GM12873 (cell line): ENCODE data around the gene CUL9.

ENCODE experiments used
- TF ChIP-seq, protein P1 (sequence below): IDR thresholded peaks from 2 replicates; pipeline ENCODE4 v1.5.1; 2012; ENCODE audit warnings: low read depth, mild to moderate bottlenecking, moderate library complexity, low read length, control low read depth; ENCODE audit not compliant: insufficient read depth; ENCODE audit errors: missing control alignments

CUL9 gene

DNA sequence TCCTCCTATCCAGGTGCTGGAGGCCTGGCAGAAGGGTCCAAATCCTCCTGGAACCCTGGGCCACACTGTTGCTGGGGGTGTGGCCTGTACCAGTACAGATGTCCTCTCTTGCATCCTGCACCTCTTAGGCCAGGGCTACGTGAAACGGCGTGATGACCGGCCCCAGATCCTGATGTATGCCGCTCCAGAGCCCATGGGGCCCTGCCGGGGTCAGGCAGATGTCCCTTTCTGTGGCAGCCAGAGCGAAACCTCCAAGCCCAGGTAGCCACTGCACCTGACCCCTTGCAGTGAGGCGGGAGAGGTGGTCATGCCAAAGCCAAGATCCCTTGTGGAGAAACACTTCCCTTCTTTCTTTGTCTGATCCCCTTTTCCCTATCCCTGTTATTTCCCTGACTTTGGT, 33.1 kb downstream of the CUL9 start:
- TF ChIP-seq, protein P1, sequence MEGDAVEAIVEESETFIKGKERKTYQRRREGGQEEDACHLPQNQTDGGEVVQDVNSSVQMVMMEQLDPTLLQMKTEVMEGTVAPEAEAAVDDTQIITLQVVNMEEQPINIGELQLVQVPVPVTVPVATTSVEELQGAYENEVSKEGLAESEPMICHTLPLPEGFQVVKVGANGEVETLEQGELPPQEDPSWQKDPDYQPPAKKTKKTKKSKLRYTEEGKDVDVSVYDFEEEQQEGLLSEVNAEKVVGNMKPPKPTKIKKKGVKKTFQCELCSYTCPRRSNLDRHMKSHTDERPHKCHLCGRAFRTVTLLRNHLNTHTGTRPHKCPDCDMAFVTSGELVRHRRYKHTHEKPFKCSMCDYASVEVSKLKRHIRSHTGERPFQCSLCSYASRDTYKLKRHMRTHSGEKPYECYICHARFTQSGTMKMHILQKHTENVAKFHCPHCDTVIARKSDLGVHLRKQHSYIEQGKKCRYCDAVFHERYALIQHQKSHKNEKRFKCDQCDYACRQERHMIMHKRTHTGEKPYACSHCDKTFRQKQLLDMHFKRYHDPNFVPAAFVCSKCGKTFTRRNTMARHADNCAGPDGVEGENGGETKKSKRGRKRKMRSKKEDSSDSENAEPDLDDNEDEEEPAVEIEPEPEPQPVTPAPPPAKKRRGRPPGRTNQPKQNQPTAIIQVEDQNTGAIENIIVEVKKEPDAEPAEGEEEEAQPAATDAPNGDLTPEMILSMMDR = no peak

DNA sequence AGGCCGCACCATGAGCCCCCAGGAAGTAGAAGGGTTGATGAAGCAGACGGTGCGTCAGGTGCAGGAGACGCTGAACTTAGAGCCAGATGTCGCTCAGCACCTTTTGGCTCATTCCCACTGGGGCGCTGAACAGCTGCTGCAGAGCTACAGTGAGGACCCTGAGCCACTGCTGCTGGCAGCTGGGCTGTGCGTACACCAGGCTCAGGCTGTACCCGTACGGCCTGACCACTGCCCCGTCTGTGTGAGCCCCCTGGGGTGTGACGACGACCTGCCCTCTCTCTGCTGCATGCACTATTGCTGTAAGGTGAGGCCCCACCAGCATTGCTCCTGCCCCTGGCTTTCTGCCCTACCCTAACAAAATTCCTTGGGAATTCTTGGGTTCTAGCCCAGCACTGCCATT, 34.2 kb downstream of the CUL9 start:
- TF ChIP-seq, protein P1 = no peak

DNA sequence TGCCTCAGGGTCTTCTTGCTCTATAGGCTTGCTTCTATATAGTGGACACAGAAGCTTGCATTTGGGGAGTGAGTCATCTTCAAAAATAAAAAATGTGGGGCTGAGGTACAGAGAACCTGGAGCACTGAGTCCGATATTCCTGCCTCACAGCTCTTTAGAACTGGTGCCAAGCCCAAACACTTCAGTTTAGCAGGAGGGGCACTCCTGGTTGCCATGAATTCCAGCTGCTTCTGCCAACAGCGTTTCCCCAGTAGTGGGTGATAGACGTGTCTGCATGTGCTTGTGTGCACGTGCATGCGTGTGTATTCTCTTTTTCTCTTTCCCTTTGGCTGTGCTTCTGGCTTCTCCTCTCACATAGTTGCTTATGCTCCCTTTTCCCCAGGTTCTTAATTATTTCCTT, 35.4 kb downstream of the CUL9 start:
- TF ChIP-seq, protein P1 = no peak

DNA sequence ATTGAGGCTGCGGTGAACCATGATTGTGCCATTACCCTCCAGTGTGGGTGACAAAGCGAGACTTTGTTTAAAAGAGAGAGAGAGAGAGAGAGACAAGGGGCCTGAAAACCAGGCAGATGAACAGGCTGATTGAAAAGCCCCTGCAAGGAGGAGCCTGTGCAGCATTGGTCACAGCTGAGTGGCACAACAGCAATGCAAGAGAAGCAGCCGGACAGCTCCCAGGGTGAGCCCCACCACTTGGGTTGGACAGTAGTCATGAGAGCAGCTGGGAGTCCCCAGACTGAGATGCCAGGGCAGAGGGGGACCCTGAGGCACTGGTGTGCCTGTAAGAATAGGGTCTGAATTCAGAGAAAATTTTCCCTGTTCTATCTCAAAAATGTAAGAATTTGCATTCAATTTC, 37.1 kb downstream of the CUL9 start:
- TF ChIP-seq, protein P1 = no peak

DNA sequence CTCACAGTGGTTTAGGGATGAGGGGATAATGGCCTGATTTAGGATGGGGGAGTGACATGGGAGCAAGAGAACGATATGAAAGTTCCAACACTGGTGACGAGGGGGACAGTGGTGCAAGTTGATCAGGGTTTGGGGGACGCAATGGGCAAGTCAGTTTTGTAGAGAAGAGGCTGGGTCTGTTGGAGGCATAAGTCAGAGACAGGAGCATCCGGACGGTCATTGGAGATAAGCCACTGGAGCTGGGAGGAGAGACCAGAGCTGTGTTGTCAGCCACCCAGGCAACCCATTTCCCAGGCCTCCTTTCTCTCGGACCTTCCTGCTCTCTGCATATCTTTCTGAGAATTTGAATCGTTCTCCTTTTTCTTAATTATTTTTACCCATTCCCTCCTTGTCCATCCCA, 37.8 kb downstream of the CUL9 start:
- TF ChIP-seq, protein P1 = no peak

DNA sequence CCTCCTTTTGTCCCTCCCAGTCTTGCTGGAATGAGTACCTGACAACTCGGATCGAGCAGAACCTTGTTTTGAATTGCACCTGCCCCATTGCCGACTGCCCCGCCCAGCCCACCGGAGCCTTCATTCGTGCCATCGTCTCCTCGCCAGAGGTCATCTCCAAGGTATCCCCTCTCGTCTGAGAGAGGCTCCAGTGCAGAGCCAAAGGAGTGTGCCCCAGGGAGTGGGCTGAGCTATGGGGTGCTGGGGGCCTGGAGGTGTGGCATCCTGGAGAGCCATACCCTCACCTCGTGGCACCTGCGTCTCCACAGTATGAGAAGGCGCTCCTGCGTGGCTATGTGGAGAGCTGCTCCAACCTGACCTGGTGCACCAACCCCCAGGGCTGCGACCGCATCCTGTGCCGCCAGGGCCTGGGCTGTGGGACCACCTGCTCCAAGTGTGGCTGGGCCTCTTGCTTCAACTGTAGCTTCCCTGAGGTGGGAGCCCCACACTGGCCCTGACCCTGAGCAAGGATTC, 38.5 kb downstream of the CUL9 start:
- TF ChIP-seq, protein P1 = no peak

DNA sequence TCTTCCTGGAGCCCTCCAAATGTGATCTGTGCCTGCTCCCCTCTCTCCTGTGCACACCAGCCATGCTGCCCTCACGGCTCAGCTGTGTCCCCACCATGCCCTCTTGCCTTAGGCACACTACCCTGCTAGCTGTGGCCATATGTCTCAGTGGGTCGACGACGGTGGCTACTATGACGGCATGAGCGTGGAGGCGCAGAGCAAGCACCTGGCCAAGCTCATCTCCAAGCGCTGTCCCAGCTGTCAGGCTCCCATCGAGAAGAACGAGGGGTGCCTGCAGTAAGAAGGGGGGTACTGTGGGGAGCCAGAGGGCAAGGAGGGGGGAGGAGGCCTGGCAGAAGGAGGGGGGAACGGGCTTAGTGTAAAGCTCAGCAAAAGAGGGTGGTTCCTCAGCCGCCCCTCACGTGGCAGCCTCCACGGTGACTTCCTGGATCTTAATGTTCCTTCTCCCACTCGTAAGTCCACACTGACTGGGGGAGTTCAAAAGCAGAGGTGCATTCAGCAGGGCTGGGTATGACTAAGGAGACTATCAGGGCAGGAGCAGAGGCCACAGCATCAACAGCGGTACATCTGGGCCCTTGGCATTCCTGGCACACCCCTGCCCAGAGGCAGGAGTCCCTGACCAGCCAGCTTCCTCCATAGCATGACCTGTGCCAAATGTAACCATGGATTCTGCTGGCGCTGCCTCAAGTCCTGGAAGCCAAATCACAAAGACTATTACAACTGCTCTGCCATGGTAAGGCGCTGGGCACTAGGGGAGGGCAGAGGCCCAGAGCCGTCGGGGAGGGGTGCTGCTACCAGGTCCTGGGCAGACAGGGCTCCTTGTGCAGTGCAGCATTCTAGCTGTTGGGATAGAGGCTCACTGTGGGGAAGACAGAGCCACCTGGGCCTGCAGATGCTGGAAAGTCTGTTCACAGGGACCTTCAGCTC, 39.3 kb downstream of the CUL9 start:
- TF ChIP-seq, protein P1 = no peak
